GM23248 (cell line): Measurements from ENCODE around the gene ARL10.

Experiments used
- EZH2 ChIP-seq: fragments of 200-600 bp; sonication (generic); IDR thresholded peaks from 2 replicates; pipeline ENCODE4 v1.6.1; 2018; ENCODE audit warnings: antibody characterized with exemption, mild to moderate bottlenecking; ENCODE audit not compliant: insufficient read depth, poor library complexity, severe bottlenecking
- EZH2phosphoT487 ChIP-seq: fragments of 200-600 bp; sonication (generic); IDR thresholded peaks from 2 replicates; pipeline ENCODE4 v1.6.1; 2018; ENCODE audit warnings: antibody characterized with exemption, moderate library complexity, mild to moderate bottlenecking, low read depth; ENCODE audit not compliant: insufficient read depth

- TF ChIP-seq EZH2phosphoT487 (no peak), EZH2 (no peak)
Observed at GRCh38 chr5:176337913-176338312, 27.4 kb upstream of the ARL10 start.
